ENCODE measurements around the gene FOSL2.

FOSL2 gene

GRCh38 chr2:28454016-28454930 is 61.6 kb downstream of the FOSL2 start:
- DNase-seq = no peak

DNA sequence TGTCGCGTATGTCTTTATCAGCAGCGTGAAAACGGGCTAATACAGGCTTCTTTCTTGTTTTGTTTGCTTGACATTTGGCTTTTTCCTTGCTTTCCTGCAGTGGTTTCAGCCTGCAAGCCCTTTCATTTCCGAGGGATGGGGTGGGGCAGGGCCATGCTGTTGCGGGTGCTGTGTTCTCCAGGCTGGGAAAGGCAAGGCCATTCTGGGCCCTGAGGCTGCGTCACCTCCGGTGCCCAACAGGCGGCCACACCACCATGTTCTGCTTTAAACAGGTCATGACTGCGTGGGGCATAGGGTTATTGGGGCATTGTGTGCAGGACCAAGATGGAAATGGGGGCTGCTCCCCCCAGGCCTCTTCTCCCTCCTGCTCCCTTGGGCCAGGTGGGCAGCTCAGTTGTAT is 64.6 kb downstream of the FOSL2 start:
- DNase-seq = no peak

DNA sequence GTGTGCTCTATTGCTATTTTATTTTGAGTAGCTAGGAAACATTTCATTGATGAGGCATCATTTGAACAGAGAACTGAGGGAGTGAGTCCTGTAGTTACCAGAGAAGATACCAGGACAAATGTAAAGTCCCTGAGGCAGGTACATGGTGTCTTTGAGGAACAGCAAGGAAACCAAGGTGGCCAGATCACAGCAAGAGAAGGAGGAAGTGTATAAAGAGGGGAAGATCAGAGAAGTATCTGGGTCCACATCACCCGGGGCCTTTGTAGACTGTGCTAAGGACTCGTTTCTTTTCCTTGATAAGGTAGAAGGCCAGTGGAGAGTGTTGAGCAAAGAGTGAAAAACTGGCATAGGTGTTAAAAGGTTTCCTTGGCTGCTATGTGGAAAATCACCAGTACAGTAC is 68.4 kb downstream of the FOSL2 start:
- no peak for DNase-seq

DNA sequence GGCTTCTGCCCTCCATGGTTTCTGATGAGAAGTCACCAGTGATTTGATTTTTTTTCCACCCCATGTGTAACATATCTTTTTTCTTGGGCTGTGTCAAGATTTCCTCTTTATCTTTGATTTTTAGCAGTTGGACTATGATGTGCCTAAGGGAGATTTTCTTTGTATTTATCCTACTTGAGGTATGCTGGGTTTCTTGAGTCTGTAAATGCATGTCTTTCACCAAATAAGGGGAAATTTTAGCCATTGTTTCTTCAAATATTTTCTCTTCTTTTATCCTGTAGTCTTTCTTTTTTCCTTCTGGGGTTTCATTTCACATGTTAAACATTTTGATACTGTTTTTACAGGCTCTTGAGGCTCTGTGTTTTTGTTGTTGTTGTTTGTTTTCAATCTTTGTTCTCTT is 69.5 kb downstream of the FOSL2 start:
- DNase-seq = no peak

GRCh38 chr2:28463211-28463816 is 70.7 kb downstream of the FOSL2 start:
- no peak for DNase-seq

- no peak for DNase-seq
Observed at GRCh38 chr2:28463893-28464292, 71.2 kb downstream of the FOSL2 start.

DNA sequence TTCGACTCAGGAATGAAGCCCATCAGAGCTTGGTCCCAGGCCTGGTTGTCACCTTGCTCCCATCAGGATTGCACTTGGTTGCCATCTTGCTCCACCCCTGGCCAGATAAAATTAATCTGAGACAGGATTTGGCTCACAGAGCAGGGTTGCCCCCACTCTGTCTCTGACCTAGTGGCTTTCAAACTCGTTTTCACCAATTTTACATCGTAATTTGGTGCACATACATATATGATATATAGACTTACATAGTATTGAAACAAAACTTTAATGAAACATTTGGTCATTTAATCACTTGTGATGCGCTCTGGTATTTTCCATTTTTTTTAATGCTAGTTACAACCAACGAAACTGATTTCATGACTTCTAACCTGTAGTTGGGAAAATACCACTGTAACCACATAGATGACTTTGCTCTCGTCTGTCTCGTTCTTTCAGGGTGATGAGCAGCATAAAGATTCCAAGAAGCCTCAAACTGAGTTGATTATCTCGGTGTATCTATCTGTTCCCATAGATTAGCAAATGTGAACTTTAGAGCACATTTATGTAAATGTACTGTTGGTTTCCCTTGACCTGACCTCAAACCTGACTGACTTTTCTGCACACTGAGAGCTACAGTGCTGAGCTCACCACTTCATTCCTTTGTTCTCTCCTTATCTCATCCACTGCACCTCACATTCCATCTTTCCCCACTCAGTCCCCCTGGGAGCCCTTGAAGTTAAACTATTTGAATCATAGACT is 72.7 kb downstream of the FOSL2 start:
- DNase-seq = no peak

Measured in NCI-H510A (cell line).